ENCODE data around the gene TBCK. TPM values are rescaled to one million over a fixed set of nuclear protein-coding genes. Genes with fewer than 3 reads are reported as not detected.

TBCK gene
- total RNA-seq, 4 donors from 2014 or later: 22.7 to 28.7 (median 27.3) TPM

DNA sequence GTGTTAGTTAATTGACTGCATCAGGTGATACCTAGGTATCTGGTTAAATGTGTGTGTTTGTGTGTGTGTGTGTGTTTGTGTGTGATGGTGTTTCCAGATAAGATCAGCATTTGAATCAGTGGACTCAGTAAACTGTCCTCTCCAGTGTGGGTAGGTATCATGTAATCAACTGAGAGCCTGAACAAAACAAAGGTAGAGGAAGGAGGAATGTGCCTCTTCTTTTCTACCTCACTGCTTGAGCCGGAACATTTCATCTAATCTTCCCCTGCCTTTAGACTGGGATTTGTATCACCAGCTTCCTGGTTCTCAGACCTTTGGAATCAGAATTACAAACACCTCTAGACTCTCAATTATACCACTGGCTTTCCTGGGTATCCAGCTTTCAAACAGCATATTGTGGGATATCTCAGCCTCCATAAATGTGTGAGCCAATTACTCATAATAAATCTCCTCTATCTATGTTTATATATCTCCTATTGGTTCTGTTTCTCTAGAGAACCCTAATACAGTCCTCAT lies 120.5 kb downstream of the TBCK start:
- H3K4me1 ChIP-seq: no peaks in the 10 kb centered on the region
- no peak for DNase-seq (ENCODE audit: extremely low spot score)
- no peaks in the 10 kb centered on the region for H3K9me3 ChIP-seq
- 100% methylated on average over 1 of the region's 1 CpG for whole genome bisulfite sequencing
- peaks cover 0 to 20% (median 14%) of the 10 kb centered on the region in 4 donors for H3K36me3 ChIP-seq
- intact Hi-C loops (cut with DNase I): no loop called here
- H3K4me3 ChIP-seq: no peak overlapping the region
- TF ChIP-seq, protein P1, sequence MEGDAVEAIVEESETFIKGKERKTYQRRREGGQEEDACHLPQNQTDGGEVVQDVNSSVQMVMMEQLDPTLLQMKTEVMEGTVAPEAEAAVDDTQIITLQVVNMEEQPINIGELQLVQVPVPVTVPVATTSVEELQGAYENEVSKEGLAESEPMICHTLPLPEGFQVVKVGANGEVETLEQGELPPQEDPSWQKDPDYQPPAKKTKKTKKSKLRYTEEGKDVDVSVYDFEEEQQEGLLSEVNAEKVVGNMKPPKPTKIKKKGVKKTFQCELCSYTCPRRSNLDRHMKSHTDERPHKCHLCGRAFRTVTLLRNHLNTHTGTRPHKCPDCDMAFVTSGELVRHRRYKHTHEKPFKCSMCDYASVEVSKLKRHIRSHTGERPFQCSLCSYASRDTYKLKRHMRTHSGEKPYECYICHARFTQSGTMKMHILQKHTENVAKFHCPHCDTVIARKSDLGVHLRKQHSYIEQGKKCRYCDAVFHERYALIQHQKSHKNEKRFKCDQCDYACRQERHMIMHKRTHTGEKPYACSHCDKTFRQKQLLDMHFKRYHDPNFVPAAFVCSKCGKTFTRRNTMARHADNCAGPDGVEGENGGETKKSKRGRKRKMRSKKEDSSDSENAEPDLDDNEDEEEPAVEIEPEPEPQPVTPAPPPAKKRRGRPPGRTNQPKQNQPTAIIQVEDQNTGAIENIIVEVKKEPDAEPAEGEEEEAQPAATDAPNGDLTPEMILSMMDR (IDR thresholded peaks at IDR 0.05): no peak
- TF ChIP-seq EP300 (IDR thresholded peaks at IDR 0.05) (no peak), POLR2A (IDR thresholded peaks at IDR 0.05; ENCODE audit: low read depth) (no peak), POLR2AphosphoS5 (IDR thresholded peaks at IDR 0.05) (no peak)
- H3K27ac ChIP-seq (replicated peaks in 1 of 4): no peak overlapping the region
- no peaks in the 10 kb centered on the region for H3K27me3 ChIP-seq

DNA sequence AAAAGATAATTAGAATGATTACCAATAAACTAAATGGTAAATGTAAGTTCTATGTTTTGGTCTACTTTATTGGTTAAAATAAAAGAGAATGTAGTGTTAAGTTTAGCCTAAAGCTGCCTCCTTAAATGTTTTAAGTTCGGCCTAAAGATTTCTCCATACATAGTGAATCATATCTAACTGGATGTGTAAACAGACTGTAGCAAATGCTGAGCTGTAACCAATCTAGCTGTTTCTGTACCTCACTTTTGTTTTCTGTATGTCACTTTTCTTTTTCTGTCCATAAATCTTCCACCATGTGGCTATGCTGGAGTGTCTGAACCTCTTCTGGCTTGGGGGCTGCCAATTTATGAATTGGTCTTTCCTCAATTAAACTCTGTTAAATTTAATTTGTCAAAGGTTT lies 121.2 kb downstream of the TBCK start:
- DNase-seq (ENCODE audit: extremely low spot score): no peak
- no peaks in the 10 kb centered on the region for H3K4me1 ChIP-seq
- no peak for TF ChIP-seq POLR2AphosphoS5 (IDR thresholded peaks at IDR 0.05)
- TF ChIP-seq, protein P1 (IDR thresholded peaks at IDR 0.05): no peak
- H3K36me3 ChIP-seq: peaks cover 0 to 20% (median 14%) of the 10 kb centered on the region in 4 donors
- no peak overlapping the region for H3K27ac ChIP-seq (replicated peaks in 1 of 4)
- no peak overlapping the region for H3K4me3 ChIP-seq
- H3K27me3 ChIP-seq: no peaks in the 10 kb centered on the region
- intact Hi-C loops (cut with DNase I): no loop called here
- 95% methylated on average over 1 of the region's 1 CpG for WGBS
- no peaks in the 10 kb centered on the region for H3K9me3 ChIP-seq

DNA sequence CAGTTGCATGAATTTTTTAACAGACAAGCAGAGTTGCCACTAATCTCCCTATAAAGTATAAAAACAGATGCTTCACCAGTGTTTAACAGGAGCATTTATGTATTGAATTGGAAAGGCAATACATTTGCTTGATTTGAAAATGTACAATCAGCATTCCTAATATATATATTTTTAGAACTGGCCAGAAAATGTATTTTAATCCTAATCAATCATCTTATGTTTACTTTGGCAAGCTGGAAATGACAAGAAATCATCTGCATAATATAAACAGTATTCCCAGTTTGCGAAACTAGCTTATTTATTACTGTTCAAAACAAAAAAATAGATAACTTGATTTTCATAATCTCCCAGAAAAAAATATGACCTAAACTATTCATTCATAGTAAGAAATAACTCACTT lies 123.9 kb downstream of the TBCK start:
- TF ChIP-seq POLR2A (IDR thresholded peaks at IDR 0.05; ENCODE audit: low read depth) (no peak), EP300 (IDR thresholded peaks at IDR 0.05) (no peak), POLR2AphosphoS5 (IDR thresholded peaks at IDR 0.05) (no peak)
- TF ChIP-seq, protein P1 (IDR thresholded peaks at IDR 0.05): no peak
- H3K27ac ChIP-seq (replicated peaks in 1 of 4): no peak overlapping the region
- 87% methylated on average over 1 of the region's 1 CpG for WGBS
- H3K4me1 ChIP-seq: no peaks in the 10 kb centered on the region
- intact Hi-C loops (cut with DNase I): no loop called here
- H3K4me3 ChIP-seq: no peak overlapping the region
- H3K9me3 ChIP-seq: no peaks in the 10 kb centered on the region
- H3K36me3 ChIP-seq: peaks cover 0 to 27% (median 14%) of the 10 kb centered on the region in 4 donors
- no peaks in the 10 kb centered on the region for H3K27me3 ChIP-seq
- DNase-seq (ENCODE audit: extremely low spot score): no peak

DNA sequence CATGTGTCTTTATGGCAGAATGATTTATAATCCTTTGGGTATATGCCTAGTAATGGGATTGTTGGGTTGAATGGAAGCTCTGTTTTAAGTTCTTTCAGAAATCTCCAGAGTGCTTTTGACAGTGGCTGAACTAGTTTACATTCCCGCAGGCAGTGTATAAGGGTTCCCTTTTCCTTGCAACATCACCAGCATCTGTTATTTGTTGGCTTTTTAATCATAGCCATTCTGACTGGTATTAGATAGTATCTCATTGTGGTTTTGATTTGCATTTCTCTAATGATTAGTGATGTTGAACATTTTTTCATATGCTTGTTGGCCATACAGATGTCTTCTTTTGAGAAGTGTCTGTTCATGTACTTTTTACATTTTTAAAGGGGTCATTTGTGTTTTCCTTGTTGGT lies 129.8 kb downstream of the TBCK start:
- 89% methylated on average over 1 of the region's 1 CpG for WGBS
- Histone ChIP-seq H3K4me3 (no peak overlapping the region), H3K9me3 (no peaks in the 10 kb centered on the region), H3K36me3 (peaks cover 0 to 19% (median 9%) of the 10 kb centered on the region in 4 donors), H3K4me1 (no peaks in the 10 kb centered on the region), H3K27me3 (no peaks in the 10 kb centered on the region), H3K27ac (replicated peaks in 1 of 4) (no peak overlapping the region)
- intact Hi-C loops (cut with DNase I): no loop called here
- no peak for DNase-seq (ENCODE audit: extremely low spot score)
- TF ChIP-seq POLR2AphosphoS5 (IDR thresholded peaks at IDR 0.05) (no peak), POLR2A (IDR thresholded peaks at IDR 0.05; ENCODE audit: low read depth) (no peak), EP300 (IDR thresholded peaks at IDR 0.05) (no peak)
- TF ChIP-seq, protein P1 (IDR thresholded peaks at IDR 0.05): no peak

DNA sequence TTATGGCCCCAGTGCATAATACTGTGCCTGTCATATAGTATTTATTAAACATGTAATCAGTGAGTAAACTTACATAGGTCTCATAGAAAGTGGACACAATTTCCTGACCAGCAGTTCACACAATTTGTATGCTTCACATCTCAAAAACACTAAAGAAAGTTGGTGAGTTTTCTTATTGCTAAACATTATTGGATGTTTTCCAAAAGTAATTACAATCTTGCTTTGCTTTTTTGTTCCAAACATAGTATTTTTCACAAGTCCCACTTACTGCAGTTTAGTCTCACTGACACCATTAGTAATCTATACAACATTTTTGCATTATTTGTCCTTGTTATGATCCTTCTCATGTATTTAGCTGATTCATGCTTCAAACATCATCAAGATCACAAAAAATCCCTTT lies 132.5 kb downstream of the TBCK start:
- Histone ChIP-seq H3K4me1 (no peaks in the 10 kb centered on the region), H3K27me3 (no peaks in the 10 kb centered on the region), H3K4me3 (no peak overlapping the region), H3K27ac (replicated peaks in 1 of 4) (no peak overlapping the region), H3K36me3 (peaks cover 0 to 18% (median 8%) of the 10 kb centered on the region in 4 donors), H3K9me3 (no peaks in the 10 kb centered on the region)
- intact Hi-C loops (cut with DNase I): no loop called here
- TF ChIP-seq EP300 (IDR thresholded peaks at IDR 0.05): no peak
- TF ChIP-seq, protein P1 (IDR thresholded peaks at IDR 0.05): no peak
- no peak for TF ChIP-seq POLR2AphosphoS5 (IDR thresholded peaks at IDR 0.05)
- TF ChIP-seq POLR2A (IDR thresholded peaks at IDR 0.05; ENCODE audit: low read depth): no peak
- no peak for DNase-seq (ENCODE audit: extremely low spot score)
